HG02870 (cell line): ENCODE data around the gene DOCK10.
A peak's percentile ranks its signal among the peaks of the same experiment; 100 is the strongest.

ENCODE experiments used
- ATAC-seq: cut with Tn5 transposase; IDR thresholded peaks from one replicate; pipeline ENCODE4 v1.9.1; 2021; ENCODE audit warnings: mild to moderate bottlenecking, moderate library complexity; ENCODE audit not compliant: unreplicated experiment

DOCK10 gene

GRCh38 chr2:224982910-224983711 lies 59.2 kb downstream of the DOCK10 start:
- ATAC-seq = peak; percentile 68

- no peak for ATAC-seq
Observed at GRCh38 chr2:224982226-224982625, 60.0 kb downstream of the DOCK10 start.

GRCh38 chr2:224976629-224977525 lies 65.4 kb downstream of the DOCK10 start:
- peak; percentile 43 for ATAC-seq

GRCh38 chr2:224975761-224976160 lies 66.5 kb downstream of the DOCK10 start:
- no peak for ATAC-seq

- no peak for ATAC-seq
Observed at GRCh38 chr2:224973112-224974016, 68.9 kb downstream of the DOCK10 start.

GRCh38 chr2:224971214-224971613 lies 71.1 kb downstream of the DOCK10 start:
- ATAC-seq = no peak

- peak; percentile 36 for ATAC-seq
Observed at GRCh38 chr2:224970311-224970710, 72.0 kb downstream of the DOCK10 start.

GRCh38 chr2:224969633-224970260 lies 72.5 kb downstream of the DOCK10 start:
- peak; percentile 55 for ATAC-seq

GRCh38 chr2:224969095-224969494 lies 73.2 kb downstream of the DOCK10 start:
- no peak for ATAC-seq

- no peak for ATAC-seq
Observed at GRCh38 chr2:224968051-224968450, 74.2 kb downstream of the DOCK10 start.

- no peak for ATAC-seq
Observed at GRCh38 chr2:224966613-224967012, 75.7 kb downstream of the DOCK10 start.

GRCh38 chr2:224959556-224959955 lies 82.7 kb downstream of the DOCK10 start:
- ATAC-seq = no peak

GRCh38 chr2:224958873-224959272 lies 83.4 kb downstream of the DOCK10 start:
- no peak for ATAC-seq

GRCh38 chr2:224958462-224958857 lies 83.8 kb downstream of the DOCK10 start:
- ATAC-seq = no peak

GRCh38 chr2:224957540-224958461 lies 84.5 kb downstream of the DOCK10 start:
- peak; percentile 87 for ATAC-seq

GRCh38 chr2:224956706-224957105 lies 85.6 kb downstream of the DOCK10 start:
- no peak for ATAC-seq

GRCh38 chr2:224954980-224955379 lies 87.3 kb downstream of the DOCK10 start:
- ATAC-seq = no peak

GRCh38 chr2:224952936-224953657 lies 89.2 kb downstream of the DOCK10 start:
- peak; percentile 53 for ATAC-seq
